ENCODE data around the gene DLD. TPM values are rescaled to one million over a fixed set of nuclear protein-coding genes. Genes with fewer than 3 reads are reported as not detected.

Gene DLD
- total RNA-seq, 4 donors from 2014 or later = 46.0 to 131 (median 126) TPM

DNA sequence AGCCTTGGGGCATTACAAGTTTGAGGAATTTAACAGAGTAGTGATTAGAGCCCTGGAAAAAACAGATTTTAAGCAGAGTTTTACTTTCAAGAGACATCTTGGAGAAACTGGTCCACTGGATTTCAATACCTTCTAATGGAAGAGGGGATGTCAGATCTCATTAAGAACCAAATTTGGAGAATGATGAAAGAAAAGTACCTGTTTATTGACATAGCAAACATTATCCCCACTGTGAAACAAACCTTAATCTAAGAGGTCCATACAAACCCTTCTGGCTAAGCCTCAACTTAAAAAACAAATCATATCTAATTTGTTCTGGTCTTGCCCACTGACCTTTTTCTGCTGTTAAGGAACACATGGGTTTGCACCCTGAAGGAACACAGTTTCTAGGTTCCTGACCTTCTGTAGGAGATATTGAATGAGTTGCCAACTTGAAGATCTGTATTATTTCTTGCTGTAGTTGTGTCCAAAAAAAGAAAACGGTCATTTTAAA, 58.5 kb downstream of the DLD start:
- Histone ChIP-seq H3K4me3 (no peak overlapping the region), H3K27me3 (no peaks in the 10 kb centered on the region), H3K27ac (peak overlapping the region in 3 of 4 donors; percentile 5 to 48 (median 24)), H3K4me1 (peaks cover 0 to 9% (median 0%) of the 10 kb centered on the region in 4 donors), H3K36me3 (peaks cover 0 to 14% (median 3%) of the 10 kb centered on the region in 4 donors), H3K9me3 (no peaks in the 10 kb centered on the region)
- intact Hi-C loops (cut with DNase I; ENCODE audit: low total_unique reads) (no loop called here), in situ Hi-C loops (cut with MboI; ENCODE audit: low pct_ligation_motif_present in 1 of 4, low pct_unique_long_range_greater_than_20kb in 1 of 4, low sequenced_read_pairs in 3 of 4) (no loop called here)
- no peak for TF ChIP-seq EP300 (IDR thresholded peaks at IDR 0.05; ENCODE audit: low read depth)
- TF ChIP-seq CTCF (IDR thresholded peaks at IDR 0.05) = no peak
- no peak for TF ChIP-seq POLR2A (IDR thresholded peaks at IDR 0.05)
- no peak for TF ChIP-seq POLR2AphosphoS5 (IDR thresholded peaks at IDR 0.05)
- no peak for DNase-seq
- 61 to 89% methylated on average over 1 of the region's 1 CpG for WGBS, 2 donors (ENCODE audit: low coverage in 1 of 2)

DNA sequence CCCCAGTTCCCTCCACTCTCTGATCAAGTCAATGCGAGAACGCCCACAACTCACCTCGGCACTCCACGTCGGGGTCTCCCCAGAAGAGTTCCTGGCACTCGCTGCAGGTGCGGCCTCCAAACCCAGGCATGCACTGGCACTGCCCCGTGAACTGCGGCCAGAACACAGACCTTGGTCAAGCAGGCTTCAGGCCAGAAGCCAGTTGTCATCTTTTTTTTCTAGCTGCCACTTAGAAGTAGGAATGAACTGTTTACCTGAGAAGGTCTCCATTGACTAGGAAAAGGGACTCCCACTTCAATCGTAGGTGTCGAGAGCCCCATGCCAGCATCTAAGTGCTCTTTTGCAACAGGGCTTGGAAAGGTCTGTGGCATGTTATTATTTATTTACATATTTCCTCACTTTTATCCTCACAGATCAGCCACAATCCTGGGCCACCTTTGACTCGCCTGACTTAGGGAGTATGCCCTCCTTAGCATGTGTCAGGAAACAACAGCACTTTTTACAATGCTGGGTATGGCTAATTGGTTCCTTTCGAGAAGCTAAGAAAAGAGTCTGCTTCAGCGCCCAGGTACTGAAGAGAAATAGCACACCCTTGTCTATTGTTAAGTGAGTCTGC, 60.3 kb downstream of the DLD start:
- in situ Hi-C loops (cut with MboI; ENCODE audit: low pct_ligation_motif_present in 1 of 4, low pct_unique_long_range_greater_than_20kb in 1 of 4, low sequenced_read_pairs in 3 of 4) = no loop called here
- Histone ChIP-seq H3K4me1 (peaks cover 0 to 9% (median 0%) of the 10 kb centered on the region in 4 donors), H3K4me3 (no peak overlapping the region), H3K27me3 (no peaks in the 10 kb centered on the region), H3K36me3 (peaks cover 0 to 12% (median 3%) of the 10 kb centered on the region in 4 donors), H3K27ac (peak overlapping the region in 2 of 4 donors; percentile 48 to 61), H3K9me3 (no peaks in the 10 kb centered on the region)
- no peak for DNase-seq
- intact Hi-C loops (cut with DNase I; ENCODE audit: low total_unique reads) = no loop called here
- TF ChIP-seq POLR2A (IDR thresholded peaks at IDR 0.05) (no peak), CTCF (IDR thresholded peaks at IDR 0.05) (no peak), POLR2AphosphoS5 (IDR thresholded peaks at IDR 0.05) (no peak), EP300 (IDR thresholded peaks at IDR 0.05; ENCODE audit: low read depth) (no peak)
- WGBS, 2 donors (ENCODE audit: low coverage in 1 of 2) = 76 to 92% methylated on average over 5 to 14 of the region's 14 CpGs

GRCh38 chr7:107951896-107952295, 60.9 kb downstream of the DLD start:
- in situ Hi-C loops (cut with MboI; ENCODE audit: low pct_ligation_motif_present in 1 of 4, low pct_unique_long_range_greater_than_20kb in 1 of 4, low sequenced_read_pairs in 3 of 4) = no loop called here
- Histone ChIP-seq H3K36me3 (peaks cover 0 to 12% (median 3%) of the 10 kb centered on the region in 4 donors), H3K27me3 (no peaks in the 10 kb centered on the region), H3K4me3 (no peak overlapping the region), H3K4me1 (peaks cover 0 to 10% (median 0%) of the 10 kb centered on the region in 4 donors), H3K27ac (peak overlapping the region in 3 of 4 donors; percentile 48 to 61 (median 58)), H3K9me3 (no peaks in the 10 kb centered on the region)
- no peak for TF ChIP-seq EP300 (IDR thresholded peaks at IDR 0.05; ENCODE audit: low read depth)
- TF ChIP-seq POLR2A (IDR thresholded peaks at IDR 0.05) = no peak
- TF ChIP-seq CTCF (IDR thresholded peaks at IDR 0.05) = no peak
- no peak for TF ChIP-seq POLR2AphosphoS5 (IDR thresholded peaks at IDR 0.05)
- WGBS, 2 donors (ENCODE audit: low coverage in 1 of 2) = 86 to 91% methylated on average over 1 to 9 of the region's 9 CpGs
- intact Hi-C loops (cut with DNase I; ENCODE audit: low total_unique reads) = no loop called here
- DNase-seq = no peak

DNA sequence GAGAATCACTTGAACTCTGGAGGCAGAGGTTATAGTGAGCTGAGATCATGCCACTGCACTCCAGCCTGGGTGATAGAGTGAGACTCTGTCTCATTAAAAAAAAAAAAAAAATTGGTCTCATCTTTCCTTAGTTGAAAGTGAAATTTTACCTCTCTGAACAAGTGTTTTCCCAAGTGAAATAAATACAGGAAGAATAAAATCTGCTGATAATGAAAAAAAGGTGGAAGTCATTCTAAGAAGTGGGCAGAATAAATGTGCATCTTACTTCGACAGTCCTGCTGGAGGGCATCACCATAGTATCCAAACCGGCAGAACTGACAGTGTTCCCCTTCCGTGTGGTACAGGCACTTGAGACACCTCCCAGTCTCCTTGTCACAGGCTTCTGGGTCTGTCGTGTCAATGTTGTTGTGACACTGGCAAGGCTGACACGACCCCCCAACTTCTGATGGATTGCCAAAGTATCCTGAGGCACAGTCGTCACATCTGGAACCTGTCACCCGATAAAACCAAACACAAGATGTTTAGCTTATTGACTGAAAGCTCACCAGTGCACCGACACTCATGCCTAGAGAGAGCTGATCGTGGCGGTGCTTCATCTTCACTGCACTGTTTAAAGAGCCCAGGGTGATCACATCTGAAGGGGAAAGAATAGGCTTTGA, 62.4 kb downstream of the DLD start:
- H3K36me3 ChIP-seq = peaks cover 0 to 12% (median 3%) of the 10 kb centered on the region in 4 donors
- peak overlapping the region in 3 of 4 donors; percentile 48 to 61 (median 58) for H3K27ac ChIP-seq
- in situ Hi-C loops (cut with MboI; ENCODE audit: low pct_ligation_motif_present in 1 of 4, low pct_unique_long_range_greater_than_20kb in 1 of 4, low sequenced_read_pairs in 3 of 4) = no loop called here

More for the DNA sequence above, 62.4 kb downstream of the DLD start:
- peaks cover 0 to 21% (median 3%) of the 10 kb centered on the region in 4 donors for H3K4me1 ChIP-seq
- DNase-seq = no peak
- H3K9me3 ChIP-seq = no peaks in the 10 kb centered on the region
- WGBS, 2 donors (ENCODE audit: low coverage in 1 of 2) = 72 to 75% methylated on average over 10 of the region's 10 CpGs
- H3K27me3 ChIP-seq = no peaks in the 10 kb centered on the region
- intact Hi-C loops (cut with DNase I; ENCODE audit: low total_unique reads) = no loop called here
- no peak overlapping the region for H3K4me3 ChIP-seq
- no peak for TF ChIP-seq EP300 (IDR thresholded peaks at IDR 0.05; ENCODE audit: low read depth)
- TF ChIP-seq POLR2A (IDR thresholded peaks at IDR 0.05) = no peak
- no peak for TF ChIP-seq CTCF (IDR thresholded peaks at IDR 0.05)
- no peak for TF ChIP-seq POLR2AphosphoS5 (IDR thresholded peaks at IDR 0.05)
